K562 (cell line): ENCODE data around the gene PIGN. TPM values are rescaled to one million over a fixed set of nuclear protein-coding genes. Genes with fewer than 3 reads are reported as not detected.

ENCODE experiments used
- ATAC-seq: fragments of 200-7000 bp; cut with Tn5 transposase; 3 replicates; pipeline ENCODE4 v1.9.1; 2020; ENCODE audit warnings: moderate library complexity
- BruUV-seq: library from RNA; stranded (reverse); fragments of 400-500 nt; replicated peaks from 2 replicates; lab custom pipeline; 2021; lab: Mats Ljungman, UMichigan
- CTCF ChIA-PET: fragments of 300-600 bp; formaldehyde crosslinking; extraction: SDS; loops from one replicate; lab custom pipeline; 2021; ENCODE audit warnings: low intra/inter-chr PET ratio; lab: Yijun Ruan, JAX
- POLR2A ChIA-PET: fragments of 300-600, 350-650 bp; sonication (Branson Sonifier 250); formaldehyde crosslinking; extraction: SDS; loops from one replicate; lab custom pipeline; 2021; ENCODE audit warnings: antibody characterized with exemption, inconsistent platforms; lab: Yijun Ruan, JAX
- DNase-seq, 4 experiments: peaks; one replicate each; pipeline versions ENCODE4 v3.0.0 to v3.0.0-alpha.2; 2011 to 2018; ENCODE audit warnings: low spot score in 3 of 4, mixed read lengths in 3 of 4; ENCODE audit errors: extremely low read depth in 1 of 4
- FAIRE-seq: peaks from 2 replicates; lab custom pipeline; 2011; peaks lifted over from hg19 to GRCh38; lab: Jason Lieb, UNC
- H2AFZ ChIP-seq: 2 replicates; pipeline ENCODE4 v1.6.0; 2011; ENCODE audit warnings: low read depth, low read length, control low read depth, inconsistent platforms
- H3K27ac ChIP-seq: fragments of 200-600 bp; 3 replicates; pipeline ENCODE4 v1.8.0; 2011; ENCODE audit warnings: low read depth, mild to moderate bottlenecking, control low read depth, inconsistent platforms, low read length, moderate library complexity, mixed read lengths; ENCODE audit errors: extremely low read depth
- H3K27me3 ChIP-seq, 2 experiments: fragments of 300-600 bp in 1 of 2; 2 replicates in 1 of 2; 3 replicates in 1 of 2; pipeline versions ENCODE4 v1.6.0 to v1.8.0; 2011; ENCODE audit warnings: inconsistent platforms in 2 of 2, low read length in 2 of 2, mild to moderate bottlenecking in 1 of 2, mixed read lengths in 1 of 2, moderate library complexity in 1 of 2; ENCODE audit not compliant: control insufficient read depth in 2 of 2, insufficient read depth in 2 of 2
- H3K36me3 ChIP-seq: fragments of 300-600 bp; 3 replicates; pipeline ENCODE4 v1.8.0; 2011; ENCODE audit warnings: mild to moderate bottlenecking, low read length, inconsistent platforms; ENCODE audit not compliant: control insufficient read depth, insufficient read depth
- H3K4me1 ChIP-seq, 2 experiments: fragments of 200-600 bp in 1 of 2; replicated peaks in 1 of 2; 2 replicates in 1 of 2; 3 replicates in 1 of 2; pipeline versions ENCODE4 v1.5.1 to v1.8.0; 2011; ENCODE audit warnings: inconsistent platforms in 2 of 2, low read length in 2 of 2, mild to moderate bottlenecking in 1 of 2, mixed read lengths in 1 of 2, moderate library complexity in 1 of 2; ENCODE audit not compliant: control insufficient read depth in 2 of 2, insufficient read depth in 2 of 2
- H3K4me2 ChIP-seq: 2 replicates; pipeline ENCODE4 v1.6.1; 2011; ENCODE audit warnings: low read length, control low read depth, inconsistent platforms, mixed read lengths; ENCODE audit not compliant: insufficient read depth
- H3K4me3 ChIP-seq: fragments of 200-600 bp; sonication (generic), shearing (Covaris generic); 2 replicates; pipeline ENCODE4 v1.5.1; 2016; ENCODE audit warnings: control low read depth, inconsistent platforms
- H3K79me2 ChIP-seq: fragments of 200-600 bp; 3 replicates; pipeline ENCODE4 v1.8.0; 2011; ENCODE audit warnings: low read length, inconsistent platforms; ENCODE audit not compliant: control insufficient read depth, insufficient read depth
- H3K9ac ChIP-seq, 2 experiments: 2 replicates each; pipeline versions ENCODE4 v1.6.0 to v1.6.1; 2011; ENCODE audit warnings: low read depth in 2 of 2, low read length in 2 of 2, control low read depth in 1 of 2, inconsistent platforms in 1 of 2, mild to moderate bottlenecking in 1 of 2, mixed read lengths in 1 of 2; ENCODE audit not compliant: insufficient read depth in 1 of 2
- H3K9me1 ChIP-seq: one replicate; pipeline ENCODE4 v1.6.0; 2011; ENCODE audit warnings: inconsistent platforms, mild to moderate bottlenecking, low read length, moderate library complexity; ENCODE audit not compliant: control insufficient read depth, insufficient read depth
- H3K9me3 ChIP-seq: replicated peaks from 2 replicates; pipeline ENCODE4 v1.5.1; 2011; ENCODE audit warnings: low read depth, low read length, inconsistent platforms; ENCODE audit not compliant: control insufficient read depth, insufficient read depth
- H4K20me1 ChIP-seq: replicated peaks from 2 replicates; pipeline ENCODE4 v1.6.1; 2011; ENCODE audit warnings: low read length, inconsistent platforms, mixed read lengths; ENCODE audit not compliant: control insufficient read depth, insufficient read depth
- BDP1 ChIP-seq: IDR thresholded peaks from 3 replicates; pipeline ENCODE4 v1.6.1; 2011; ENCODE audit not compliant: insufficient read length, insufficient read depth
- BRF1 ChIP-seq: IDR thresholded peaks from 3 replicates; pipeline ENCODE4 v1.6.1; 2011; ENCODE audit warnings: borderline replicate concordance, mild to moderate bottlenecking; ENCODE audit not compliant: insufficient read length; ENCODE audit errors: extremely low read depth
- CBX8 ChIP-seq: fragments of 200-600 bp; sonication (generic); IDR thresholded peaks from 2 replicates; pipeline ENCODE4 v1.6.1; 2012; ENCODE audit warnings: borderline replicate concordance, mixed run types, low read depth, mild to moderate bottlenecking, moderate library complexity, mixed read lengths, low read length, control low read depth, inconsistent platforms; ENCODE audit not compliant: poor library complexity, severe bottlenecking; ENCODE audit errors: extremely low read depth
- ILK ChIP-seq: fragments of 450-650 bp; IDR thresholded peaks from 2 replicates; pipeline ENCODE4 v1.6.1; 2016; ENCODE audit warnings: missing genetic modification characterization, low read depth, mild to moderate bottlenecking, missing compliant biosample characterization, moderate library complexity, borderline replicate concordance
- MAFF ChIP-seq: IDR thresholded peaks from 2 replicates; pipeline ENCODE4 v1.6.1; 2012; ENCODE audit warnings: low read length, improper control_type of control experiment
- NCOA2 ChIP-seq, 2 experiments: fragments of 450-650 bp; IDR thresholded peaks; 2 replicates each; pipeline ENCODE4 v1.6.1; 2018; ENCODE audit warnings: mild to moderate bottlenecking in 2 of 2, moderate library complexity in 1 of 2; ENCODE audit not compliant: partially characterized antibody in 2 of 2
- NFATC3 ChIP-seq: fragments of 450-650 bp; IDR thresholded peaks from 2 replicates; pipeline ENCODE4 v1.6.1; 2017; ENCODE audit warnings: mild to moderate bottlenecking
- POU5F1 ChIP-seq: fragments of 150-350 bp; IDR thresholded peaks from 2 replicates; pipeline ENCODE4 v1.6.1; 2014; ENCODE audit warnings: borderline replicate concordance, low read length, low read depth, mild to moderate bottlenecking; ENCODE audit not compliant: partially characterized antibody
- SOX6 ChIP-seq: fragments of 450-650 bp; IDR thresholded peaks from 2 replicates; pipeline ENCODE4 v1.6.1; 2014; ENCODE audit warnings: mild to moderate bottlenecking
- TAF15 ChIP-seq: fragments of 200-400 bp; formaldehyde crosslinking; IDR thresholded peaks from 2 replicates; pipeline ENCODE4 v1.6.1; 2017; ENCODE audit warnings: mild to moderate bottlenecking, low read depth, low read length, moderate library complexity
- TAL1 ChIP-seq: fragments of 450-650 bp; IDR thresholded peaks from 2 replicates; pipeline ENCODE4 v1.6.1; 2016; ENCODE audit warnings: mild to moderate bottlenecking
- XRCC5 ChIP-seq: fragments of 200-400 bp; formaldehyde crosslinking; IDR thresholded peaks from 2 replicates; pipeline ENCODE4 v1.6.1; 2017; ENCODE audit warnings: low read depth, mild to moderate bottlenecking, low read length
- ZNF239 ChIP-seq: fragments of 250-450 bp; sonication (Bioruptor Pico); IDR thresholded peaks from 2 replicates; pipeline ENCODE4 v1.4.0; 2020; ENCODE audit warnings: mild to moderate bottlenecking
- ZNF699 ChIP-seq: fragments of 250-450 bp; sonication (Bioruptor Pico); IDR thresholded peaks from 2 replicates; pipeline ENCODE4 v1.8.0; 2021; ENCODE audit warnings: mild to moderate bottlenecking, moderate library complexity; ENCODE audit not compliant: insufficient replicate concordance
- WGBS: fragments of 100-300 bp; shearing (Covaris generic); methylation state at CpG from one replicate; pipeline ENCODE4 v1.1.6; 2016; ENCODE audit warnings: low coverage, mixed read lengths; ENCODE audit not compliant: insufficient coverage; ENCODE audit errors: missing lambda C conversion rate; 5-methylcytosine and 5-hydroxymethylcytosine counted together
- in situ Hi-C: fragments of 300-500 bp; cut with MboI; formaldehyde crosslinking; loops from 4 replicates; pipeline ENCODE4 v1.15.0; 2018; ENCODE audit warnings: inconsistent platforms, mixed read lengths
- intact Hi-C: fragments of 100-400 bp; cut with micrococcal nuclease; formaldehyde crosslinking; loops from 2 replicates; pipeline ENCODE4 v1.14.2; 2022
- polyA plus RNA-seq, 8 experiments: library from polyadenylated mRNA; depleted of rRNA in 4 of 8; stranded (reverse) in 5 of 8; unstranded in 3 of 8; fragments of >200 nt; fragmentation: Nextera tagmentation in 2 of 8; fragmentation: Illumina TruSeq in 1 of 8; extraction: Ambion mirVana in 2 of 8; extraction: Trizol in 1 of 8; gene quantifications; 2 replicates each; pipeline versions ENCODE4 v1.2.1 to v1.2.3, GENCODE V29; 2011 to 2014; ENCODE audit warnings: inconsistent platforms in 1 of 8, missing spikeins in 1 of 8
- total RNA-seq, 7 experiments: library from RNA; depleted of rRNA in 6 of 7; stranded (reverse); fragments of >200 nt in 6 of 7; fragmentation: Illumina TruSeq in 2 of 7; extraction: Trizol in 2 of 7; gene quantifications; 2 replicates each; pipeline versions ENCODE4 v1.2.1 to v1.2.3, GENCODE V29; 2011 to 2021; ENCODE audit warnings: low replicate concordance in 1 of 7
- TF ChIP-seq, protein P1 (sequence below), 2 experiments: fragments of 250-450 bp in 1 of 2; fragments of 450-650 bp in 1 of 2; sonication (Bioruptor Pico) in 1 of 2; IDR thresholded peaks; 2 replicates each; pipeline versions ENCODE4 v1.6.1 to v1.8.0; 2016 to 2021; ENCODE audit warnings: mild to moderate bottlenecking in 2 of 2, moderate library complexity in 2 of 2, missing compliant biosample characterization in 1 of 2, missing genetic modification characterization in 1 of 2
- TF ChIP-seq, protein P2 (sequence below): sonication (generic); formaldehyde crosslinking; IDR thresholded peaks from 2 replicates; pipeline ENCODE4 v1.8.0; 2022; ENCODE audit warnings: mild to moderate bottlenecking, low read depth, missing genetic modification reagents
- TF ChIP-seq, protein P3 (sequence below): sonication (generic); formaldehyde crosslinking; IDR thresholded peaks from 2 replicates; pipeline ENCODE4 v1.8.1; 2023; ENCODE audit warnings: mild to moderate bottlenecking, missing genetic modification reagents

PIGN gene
- total and polyA plus RNA-seq, 9 of the 15 experiments (the other 6 are each of a cell fraction or from before 2014, with no cell fraction given), result 9.9 to 25.6 (median 17.3) TPM

- ATAC-seq, result no peak
- Histone ChIP-seq H3K79me2 (no peaks in the 10 kb centered on the region), H3K27ac (no peak overlapping the region), H3K4me2 (no peak overlapping the region), H3K27me3 (no peaks in the 10 kb centered on the region), H4K20me1 (no peaks in the 10 kb centered on the region), H3K9me3 (no peaks in the 10 kb centered on the region; the same call in 1 of the 2 replicates), H3K36me3 (no peaks in the 10 kb centered on the region), H2AFZ (no peak overlapping the region), H3K9me1 (no peaks in the 10 kb centered on the region), H3K4me3 (no peak overlapping the region), H3K4me1 (no peaks in the 10 kb centered on the region), H3K9ac (no peak overlapping the region)
- DNase-seq, result no peak
- ChIA-PET POLR2A (interaction anchor here (0.8 kb wide), 1 partner anchor 11 kb away, joined by 3 read pairs; no protein-coding TSS in a partner anchor), CTCF (no interaction called here)
- no peak for FAIRE-seq
- TF ChIP-seq NCOA2 (IDR thresholded peaks at IDR 0.05; ENCODE audit: partially characterized antibody in 2 of 2) (no peak), NFATC3 (no peak), BRF1 (no peak), XRCC5 (no peak), MAFF (no peak), BDP1 (no peak), TAF15 (no peak), CBX8 (no peak), POU5F1 (no peak), ZNF239 (no peak), SOX6 (no peak), ZNF699 (CRISPR knock-in tag) (no peak), TAL1 (no peak), ILK (tag) (no peak)
- TF ChIP-seq, protein P1, sequence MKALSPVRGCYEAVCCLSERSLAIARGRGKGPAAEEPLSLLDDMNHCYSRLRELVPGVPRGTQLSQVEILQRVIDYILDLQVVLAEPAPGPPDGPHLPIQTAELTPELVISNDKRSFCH (CRISPR knock-in tag; IDR thresholded peaks at IDR 0.05), result no peak
- TF ChIP-seq, protein P1 (tag; IDR thresholded peaks at IDR 0.05), result no peak
- TF ChIP-seq, protein P2, sequence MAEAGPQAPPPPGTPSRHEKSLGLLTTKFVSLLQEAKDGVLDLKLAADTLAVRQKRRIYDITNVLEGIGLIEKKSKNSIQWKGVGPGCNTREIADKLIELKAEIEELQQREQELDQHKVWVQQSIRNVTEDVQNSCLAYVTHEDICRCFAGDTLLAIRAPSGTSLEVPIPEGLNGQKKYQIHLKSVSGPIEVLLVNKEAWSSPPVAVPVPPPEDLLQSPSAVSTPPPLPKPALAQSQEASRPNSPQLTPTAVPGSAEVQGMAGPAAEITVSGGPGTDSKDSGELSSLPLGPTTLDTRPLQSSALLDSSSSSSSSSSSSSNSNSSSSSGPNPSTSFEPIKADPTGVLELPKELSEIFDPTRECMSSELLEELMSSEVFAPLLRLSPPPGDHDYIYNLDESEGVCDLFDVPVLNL (CRISPR knock-in tag), result no peak
- TF ChIP-seq, protein P3, sequence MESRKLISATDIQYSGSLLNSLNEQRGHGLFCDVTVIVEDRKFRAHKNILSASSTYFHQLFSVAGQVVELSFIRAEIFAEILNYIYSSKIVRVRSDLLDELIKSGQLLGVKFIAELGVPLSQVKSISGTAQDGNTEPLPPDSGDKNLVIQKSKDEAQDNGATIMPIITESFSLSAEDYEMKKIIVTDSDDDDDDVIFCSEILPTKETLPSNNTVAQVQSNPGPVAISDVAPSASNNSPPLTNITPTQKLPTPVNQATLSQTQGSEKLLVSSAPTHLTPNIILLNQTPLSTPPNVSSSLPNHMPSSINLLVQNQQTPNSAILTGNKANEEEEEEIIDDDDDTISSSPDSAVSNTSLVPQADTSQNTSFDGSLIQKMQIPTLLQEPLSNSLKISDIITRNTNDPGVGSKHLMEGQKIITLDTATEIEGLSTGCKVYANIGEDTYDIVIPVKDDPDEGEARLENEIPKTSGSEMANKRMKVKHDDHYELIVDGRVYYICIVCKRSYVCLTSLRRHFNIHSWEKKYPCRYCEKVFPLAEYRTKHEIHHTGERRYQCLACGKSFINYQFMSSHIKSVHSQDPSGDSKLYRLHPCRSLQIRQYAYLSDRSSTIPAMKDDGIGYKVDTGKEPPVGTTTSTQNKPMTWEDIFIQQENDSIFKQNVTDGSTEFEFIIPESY (CRISPR knock-in tag), result no peak
- intact Hi-C loops (no loop called here), in situ Hi-C loops (no loop called here)
- WGBS, result 72% methylated on average over 2 of the region's 2 CpGs
- no TSS peak for BruUV-seq
These were observed 142.3 kb downstream of the PIGN start for GRCh38 chr18:62044490-62045000.
